NCI-H1694 treated with DMSO at 0.1 percent for 48 hours (cell line): ENCODE data around the gene KCNT2.

Source experiments
- DNase-seq: peaks from one replicate; lab custom pipeline; 2025; lab: John Stamatoyannopoulos, UW

Gene KCNT2

DNA sequence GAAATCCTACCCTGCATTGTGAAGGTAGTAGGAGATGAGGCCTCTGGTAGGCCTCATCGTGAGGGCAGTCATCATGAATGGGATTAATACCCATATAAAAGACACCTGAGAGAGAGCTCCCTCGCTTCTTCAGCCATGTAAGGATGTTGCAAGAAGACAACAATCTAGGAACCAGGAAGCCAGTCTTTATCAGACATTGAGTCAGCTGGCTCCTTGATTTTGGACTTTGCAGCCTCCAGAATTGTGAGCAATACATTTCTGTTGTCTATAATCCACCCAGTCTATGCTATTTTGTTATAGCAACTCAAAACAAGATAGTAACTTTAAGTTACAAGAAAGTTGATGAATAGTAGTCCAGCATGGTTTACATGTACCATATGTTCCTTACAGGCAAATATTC lies 208.5 kb downstream of the KCNT2 start:
- no peak for DNase-seq

DNA sequence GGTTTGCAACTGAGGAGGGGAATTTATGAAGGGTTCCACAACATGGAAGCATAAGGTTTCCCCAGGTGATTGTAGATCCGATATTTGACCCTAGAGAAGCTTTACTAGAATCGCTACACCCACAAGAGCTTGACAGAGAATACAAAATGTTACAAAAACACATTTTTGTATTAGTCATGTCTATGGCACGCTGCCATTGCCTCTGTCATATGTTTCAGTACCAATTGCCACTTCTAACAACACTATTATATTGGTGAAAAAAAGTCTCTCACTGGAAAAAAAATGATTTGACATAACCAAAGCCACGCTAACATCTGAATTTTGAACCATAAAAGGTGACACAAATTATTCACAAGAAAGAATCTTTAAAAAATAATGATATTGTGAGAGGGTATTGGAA lies 214.5 kb downstream of the KCNT2 start:
- DNase-seq: no peak

DNA sequence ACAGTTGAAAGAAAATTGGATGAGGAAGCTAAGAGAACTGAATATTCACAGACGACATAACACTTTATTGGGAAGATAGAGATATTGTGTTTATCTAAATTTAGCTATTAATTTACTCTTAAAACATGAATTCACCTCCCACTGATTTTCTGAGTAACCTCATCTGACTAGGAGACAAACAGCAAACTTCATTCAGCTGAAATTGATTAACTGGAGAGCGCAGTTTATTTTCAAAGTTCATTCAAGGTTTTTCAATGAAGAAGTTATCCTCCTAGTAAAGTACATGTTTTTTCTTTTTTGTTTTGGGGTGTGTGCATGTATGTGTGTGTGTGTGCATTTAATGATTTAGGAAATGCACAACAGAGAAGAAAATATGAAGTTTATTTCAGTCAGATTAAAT lies 215.0 kb downstream of the KCNT2 start:
- DNase-seq: no peak

DNA sequence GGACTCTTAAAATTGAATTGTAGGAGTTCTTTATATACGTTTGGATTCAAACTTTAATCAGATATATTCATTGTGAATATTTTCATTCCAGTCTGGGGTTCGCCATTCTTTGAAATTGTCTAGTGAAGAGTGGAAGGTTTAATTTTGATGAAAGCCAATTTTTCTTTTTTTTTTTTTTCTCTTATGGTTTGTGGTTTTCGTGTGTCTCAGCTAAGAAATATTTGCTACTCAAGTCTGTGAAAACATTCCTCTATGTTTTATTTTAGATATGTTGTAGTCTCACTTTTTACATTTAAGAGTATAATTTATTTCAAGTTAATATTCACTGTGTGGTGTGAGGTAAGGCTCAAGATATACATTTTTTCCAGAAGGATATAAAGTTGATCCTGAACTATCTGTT lies 220.5 kb downstream of the KCNT2 start:
- no peak for DNase-seq

DNA sequence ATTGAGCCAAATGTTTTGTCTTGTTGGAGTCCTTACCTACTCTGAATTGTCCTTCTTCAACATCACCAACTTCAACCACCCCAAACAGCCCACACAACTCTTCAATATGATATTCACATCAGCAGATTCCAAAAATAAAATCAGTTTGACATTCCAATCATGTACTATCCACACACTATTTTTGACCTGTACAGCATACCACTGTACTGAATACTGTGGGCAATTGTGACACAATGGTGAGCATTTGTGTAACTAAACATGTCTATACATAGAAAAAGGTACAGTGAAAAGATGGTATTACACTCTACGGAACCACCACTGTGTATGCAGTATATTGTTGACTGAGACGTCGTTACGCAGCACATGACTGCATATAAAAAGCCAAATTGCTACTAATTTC lies 223.1 kb downstream of the KCNT2 start:
- DNase-seq: no peak

DNA sequence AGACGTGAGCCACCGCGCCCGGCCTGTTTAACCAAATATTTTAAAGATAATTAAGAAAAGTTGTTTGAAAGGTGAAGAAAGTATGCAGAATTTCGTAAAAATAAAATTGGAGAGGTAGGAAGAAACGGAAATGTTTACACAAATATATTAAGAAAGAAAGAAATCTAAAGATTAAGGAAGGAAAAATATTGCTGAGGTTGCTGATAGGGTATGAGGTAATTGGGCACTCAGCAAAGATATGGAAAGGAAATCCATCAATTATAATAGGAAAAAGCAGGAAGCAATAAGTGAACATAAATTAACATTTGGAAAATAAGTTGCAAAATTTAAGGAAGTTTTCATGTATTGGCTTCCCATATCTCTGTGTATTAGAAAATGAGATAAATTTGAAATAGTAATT lies 225.9 kb downstream of the KCNT2 start:
- DNase-seq: no peak

DNA sequence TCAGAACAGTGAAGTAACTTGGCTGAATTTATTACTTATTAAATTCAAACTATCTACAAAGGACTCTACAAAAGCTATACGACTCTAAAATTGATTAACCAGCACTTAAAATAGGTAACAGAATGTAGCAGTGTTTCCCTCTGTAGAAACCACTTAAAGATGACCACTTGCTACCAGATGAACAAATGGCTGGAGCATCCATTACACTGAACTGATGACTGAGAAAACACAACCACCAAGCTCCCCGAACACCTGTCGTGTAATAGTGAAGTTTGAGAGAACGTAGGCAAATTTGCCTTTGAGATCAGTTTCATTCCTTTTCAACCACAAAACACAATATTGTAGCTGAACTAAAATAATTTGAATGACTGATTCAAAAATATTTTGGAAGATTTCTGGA lies 226.7 kb downstream of the KCNT2 start:
- no peak for DNase-seq

DNA sequence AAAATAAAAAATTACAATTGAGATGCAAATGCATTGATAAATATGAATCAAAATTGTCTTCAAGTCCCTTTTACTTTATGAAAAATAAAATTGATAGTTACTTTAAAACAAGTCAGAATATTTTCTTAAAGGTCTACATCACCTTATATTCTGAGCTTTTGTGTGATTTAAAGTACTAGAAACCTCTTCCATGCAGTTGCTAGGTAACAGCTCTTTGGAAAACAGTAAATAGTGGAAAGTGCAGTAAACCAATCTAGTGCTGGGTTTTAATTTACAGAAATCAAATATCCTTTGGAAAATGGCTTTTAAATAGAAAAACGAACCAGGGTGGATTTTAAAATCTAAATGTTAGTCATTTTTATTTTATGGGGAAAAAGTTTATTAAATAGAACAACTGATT lies 227.9 kb downstream of the KCNT2 start:
- no peak for DNase-seq

DNA sequence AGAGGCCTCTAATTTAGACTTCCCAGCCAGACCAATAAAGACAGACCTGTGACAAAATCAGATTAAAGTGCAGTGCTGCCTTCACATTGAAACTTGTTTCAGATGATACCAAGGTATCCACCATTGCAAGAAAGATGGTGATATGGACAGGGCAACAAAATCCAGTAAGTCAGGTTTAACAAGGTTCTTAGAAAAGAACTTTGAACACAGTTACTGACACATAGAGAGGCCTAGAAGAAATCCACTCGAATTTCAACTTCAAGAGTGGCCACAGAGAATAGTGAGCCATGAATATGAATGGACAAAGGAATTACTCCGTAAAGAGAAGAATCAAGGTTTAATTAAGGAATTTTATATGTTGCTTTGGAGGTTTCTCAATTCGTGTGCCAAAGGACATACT lies 230.4 kb downstream of the KCNT2 start:
- DNase-seq: no peak

DNA sequence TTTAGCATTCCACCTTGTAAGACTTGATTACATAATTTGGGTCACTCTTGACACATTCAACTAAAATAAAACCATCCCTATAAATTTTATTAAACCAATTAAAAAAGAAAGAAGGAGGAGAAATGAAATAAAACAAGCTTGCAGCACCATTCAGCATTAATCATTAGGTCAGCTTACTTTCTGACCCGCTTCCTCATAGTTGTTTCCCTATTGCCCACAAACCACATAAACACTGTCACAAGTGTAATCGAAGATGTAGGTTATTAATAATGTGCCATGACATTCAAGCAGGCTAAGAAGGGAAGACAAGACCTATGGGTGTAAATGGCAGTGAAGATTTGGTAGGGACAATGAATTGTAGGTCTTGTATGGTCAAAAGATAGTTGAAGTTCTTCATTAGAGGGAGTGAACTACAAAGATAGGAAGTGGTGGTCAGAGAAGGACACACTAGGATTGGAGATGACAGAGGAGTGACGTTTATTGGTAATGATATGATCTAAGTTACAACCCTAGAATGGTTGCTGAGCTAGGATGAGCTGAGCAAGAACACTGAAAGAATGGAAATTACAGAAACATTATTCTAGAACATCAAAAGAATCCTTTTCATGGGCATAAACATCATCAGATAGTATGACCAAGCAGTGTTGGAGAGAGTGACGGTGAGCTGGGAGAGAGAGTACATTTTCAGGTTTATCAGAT lies 231.5 kb downstream of the KCNT2 start:
- DNase-seq: no peak

DNA sequence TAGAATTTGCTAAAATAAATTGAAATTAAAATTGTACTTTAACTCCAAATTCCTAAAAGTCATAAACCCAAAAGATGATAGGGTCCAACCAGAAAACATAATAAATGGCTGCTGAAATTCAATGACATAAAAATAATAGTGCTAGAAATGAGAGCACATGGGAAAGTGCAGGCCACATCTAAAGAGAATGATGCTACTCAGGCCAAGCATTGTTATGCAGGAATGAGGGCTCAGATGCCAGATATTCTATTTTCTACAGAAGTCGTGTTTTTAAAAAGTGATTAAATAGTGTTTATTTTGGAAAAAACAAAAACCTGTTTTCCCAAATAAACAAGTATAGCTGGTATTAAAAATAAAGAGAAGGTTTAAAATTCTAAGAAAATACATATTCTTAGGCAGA lies 234.4 kb downstream of the KCNT2 start:
- DNase-seq: no peak

DNA sequence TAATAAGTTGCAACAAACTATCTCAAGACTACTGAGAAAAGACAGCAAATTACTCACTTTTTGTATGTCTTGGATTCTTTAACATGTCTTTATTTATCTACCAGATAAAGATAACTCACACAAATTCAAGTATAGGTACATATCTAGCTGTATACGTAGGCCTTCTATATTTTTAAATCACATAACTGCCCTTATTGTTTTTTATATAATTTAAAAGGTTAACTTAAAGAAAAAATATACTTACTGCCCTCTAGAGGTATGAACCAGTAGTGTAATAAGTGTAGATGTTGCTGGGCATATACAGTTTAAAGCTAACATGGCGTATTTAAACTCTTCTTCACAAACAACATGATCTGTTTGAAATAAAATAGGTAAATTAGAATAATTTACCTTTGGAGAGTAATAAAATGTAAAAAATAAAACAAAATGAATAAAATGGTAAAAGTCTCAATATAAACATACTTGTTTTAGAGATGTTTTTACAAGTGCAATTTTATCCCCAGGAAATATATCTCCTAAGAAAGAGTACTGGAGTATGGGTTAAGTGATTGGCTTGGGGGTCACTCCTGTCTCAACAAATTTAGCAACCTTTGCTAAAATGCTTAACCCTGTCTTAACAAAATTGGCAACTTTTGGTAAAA lies 235.2 kb downstream of the KCNT2 start:
- DNase-seq: peak; percentile 54

DNA sequence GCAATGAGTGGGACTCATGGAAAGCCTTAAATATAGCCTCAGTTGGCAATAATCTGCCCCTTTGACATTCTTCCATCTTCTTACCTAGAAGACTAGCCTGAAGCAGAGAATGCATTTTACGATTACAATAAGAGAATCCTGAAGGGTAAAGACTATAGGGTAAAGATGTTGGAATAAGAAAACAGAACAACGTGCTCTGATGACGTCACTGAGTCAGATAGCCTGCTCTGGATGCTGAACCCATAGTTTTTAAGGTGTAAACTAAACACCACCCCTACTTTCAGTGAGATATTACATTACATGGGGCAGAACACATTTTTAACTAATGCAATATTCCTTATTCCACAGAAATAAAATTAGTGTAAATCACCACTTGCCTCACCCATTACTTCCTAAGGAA lies 240.4 kb downstream of the KCNT2 start:
- DNase-seq: no peak

DNA sequence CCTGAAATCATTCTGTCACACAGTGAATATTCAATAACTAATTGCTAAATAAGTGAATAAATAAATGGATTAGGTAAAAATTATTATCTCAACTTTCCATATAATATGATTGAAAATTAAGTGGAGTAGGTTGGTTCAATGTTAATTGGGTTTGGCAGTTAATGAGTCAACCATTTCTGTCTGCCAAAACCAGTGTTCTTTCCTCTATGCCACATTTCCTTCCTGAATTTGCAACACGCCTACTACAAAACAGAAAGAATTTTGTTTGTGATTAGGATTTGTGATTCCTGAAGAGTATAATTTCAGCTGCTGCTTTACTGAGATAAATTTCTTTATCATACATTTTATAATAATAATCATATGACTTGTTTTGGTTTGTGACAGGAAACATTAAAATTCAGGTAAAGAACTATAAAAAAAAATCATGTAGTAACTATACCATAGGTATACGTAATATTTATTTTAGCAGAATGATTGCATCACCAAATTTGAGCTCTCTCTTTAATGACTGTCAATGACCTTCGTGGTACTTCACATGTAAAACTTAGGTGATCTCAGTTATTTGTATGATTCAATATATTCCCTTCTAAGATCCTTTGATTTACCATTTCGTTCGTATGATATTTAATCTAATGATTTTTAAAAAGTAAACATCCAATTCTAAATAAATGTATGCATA lies 241.3 kb downstream of the KCNT2 start:
- no peak for DNase-seq

DNA sequence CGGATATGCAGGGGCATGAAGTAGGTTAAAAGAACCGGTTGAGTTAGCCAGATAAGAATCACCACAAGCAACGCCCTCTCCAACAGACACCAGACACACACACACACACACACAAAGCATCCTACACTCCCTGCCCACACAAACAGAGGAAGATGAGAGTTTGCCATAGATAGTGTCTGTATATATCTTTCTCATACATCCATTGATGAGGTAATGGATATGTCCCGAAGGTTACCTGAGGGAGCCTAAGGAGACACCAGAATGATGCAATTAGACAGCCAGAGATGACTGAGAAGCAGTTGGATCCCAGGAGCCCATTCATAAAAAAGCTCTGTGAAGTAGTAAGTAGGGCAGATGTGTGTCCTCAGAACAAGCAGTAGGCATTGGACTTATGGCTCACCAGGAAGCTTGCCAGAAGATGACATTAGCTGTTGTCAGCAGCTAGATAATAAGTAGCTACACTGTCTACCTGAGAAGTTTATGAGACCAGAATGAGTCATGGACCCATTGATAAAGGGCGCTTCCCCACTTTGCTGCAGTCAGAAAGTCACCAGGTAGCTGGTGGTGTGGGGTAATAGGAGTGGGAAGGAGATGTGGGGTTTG lies 247.0 kb downstream of the KCNT2 start:
- no peak for DNase-seq

DNA sequence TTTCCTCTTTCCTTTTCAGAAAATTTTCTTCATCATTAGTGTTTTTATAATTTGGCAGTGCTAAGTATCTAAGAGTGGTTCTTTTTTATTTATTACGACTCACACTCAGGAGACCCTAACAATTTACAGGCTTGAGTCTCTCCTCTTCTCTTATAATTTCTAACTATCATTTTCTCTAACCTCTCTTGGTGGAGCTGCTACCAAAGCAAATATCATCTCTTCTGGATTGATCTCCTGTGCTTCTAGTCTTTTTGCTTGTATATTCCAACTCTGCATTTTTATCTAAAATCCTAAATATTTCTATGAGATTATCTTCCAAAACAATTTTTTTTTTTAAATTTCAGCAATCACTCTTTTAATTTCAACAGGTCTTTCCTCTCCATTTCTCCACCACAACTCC lies 250.3 kb downstream of the KCNT2 start:
- no peak for DNase-seq

DNA sequence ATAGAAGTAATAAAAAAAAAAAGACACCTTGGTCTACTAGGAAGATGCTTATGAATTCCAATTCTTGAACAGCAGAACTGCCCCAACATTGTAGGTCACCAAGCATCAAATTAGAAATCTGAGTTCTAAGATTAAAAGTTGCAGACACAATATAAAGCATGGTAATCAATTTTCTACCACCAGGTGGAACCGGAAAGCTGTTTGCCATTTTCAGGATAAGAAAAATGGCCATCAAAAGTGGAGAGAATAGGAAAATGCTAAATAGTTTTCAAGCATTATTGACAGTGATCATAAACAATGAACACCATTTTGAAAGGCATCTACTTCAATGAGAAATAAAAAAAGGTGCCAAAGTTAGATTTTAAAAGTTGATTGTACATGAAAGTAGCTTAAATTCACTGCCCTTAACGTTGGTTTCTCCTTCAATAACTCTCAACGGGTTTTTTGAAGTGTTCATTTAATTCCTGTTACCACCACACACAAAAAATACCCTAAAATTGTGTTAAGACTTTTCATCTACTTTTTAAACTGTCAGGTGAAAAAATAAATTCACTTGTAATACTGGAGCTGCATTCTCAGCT lies 252.9 kb downstream of the KCNT2 start:
- peak; percentile 16 for DNase-seq

DNA sequence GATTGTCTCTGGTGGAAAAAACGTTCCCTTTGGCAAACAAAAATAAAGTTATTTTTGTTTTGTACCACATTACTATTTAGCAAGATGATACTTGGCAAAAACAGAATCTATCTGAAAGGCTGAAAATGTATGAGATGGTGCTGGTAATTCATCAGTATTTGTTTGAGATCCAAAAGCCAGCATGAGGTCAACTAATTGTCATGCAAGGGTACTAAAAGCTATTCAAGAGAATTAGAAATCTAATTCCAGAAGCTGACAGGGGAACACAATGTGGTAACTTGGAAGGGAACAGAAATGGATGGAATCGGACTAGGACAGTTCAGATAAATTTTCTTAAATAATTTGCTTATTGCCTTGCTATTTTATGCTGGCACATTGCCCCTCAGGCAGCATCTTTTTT lies 263.8 kb downstream of the KCNT2 start:
- DNase-seq: no peak

DNA sequence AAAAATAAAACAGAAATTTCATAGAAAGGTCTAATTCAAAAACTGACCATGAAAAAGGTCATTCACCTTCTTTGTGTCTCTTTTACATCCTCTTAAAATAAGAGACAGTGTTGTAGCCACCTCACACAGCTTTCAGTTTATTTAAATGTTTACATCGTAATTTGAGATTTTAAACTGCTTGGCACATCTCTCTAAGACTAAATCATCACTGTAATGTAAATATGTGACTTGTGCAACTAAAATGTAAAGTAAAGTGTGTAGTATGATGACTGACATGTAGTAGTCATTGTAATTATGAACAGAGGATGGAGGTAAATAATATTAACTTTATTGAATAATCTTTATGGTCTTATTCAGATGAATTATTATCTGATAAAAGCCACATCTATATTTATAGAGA lies 283.9 kb downstream of the KCNT2 start:
- DNase-seq: no peak

DNA sequence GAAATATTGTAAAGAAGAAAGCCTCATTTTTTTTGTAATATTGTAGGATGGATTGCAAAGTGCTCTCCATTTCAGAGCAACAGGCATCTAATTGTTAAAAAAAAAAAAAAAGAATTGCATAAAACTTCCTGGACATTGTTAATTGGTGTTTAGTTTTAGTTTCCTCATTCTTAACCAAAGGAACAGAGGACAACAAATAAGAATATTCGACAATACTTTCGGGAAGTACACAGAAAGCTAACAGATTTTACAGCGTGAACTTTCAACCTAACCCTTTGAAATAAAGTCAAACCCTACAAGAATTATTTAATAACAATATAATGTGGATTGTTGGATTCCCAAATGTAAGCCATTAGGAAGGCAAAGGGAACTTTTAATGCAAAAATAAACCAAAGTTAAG lies 284.4 kb downstream of the KCNT2 start:
- DNase-seq: no peak

DNA sequence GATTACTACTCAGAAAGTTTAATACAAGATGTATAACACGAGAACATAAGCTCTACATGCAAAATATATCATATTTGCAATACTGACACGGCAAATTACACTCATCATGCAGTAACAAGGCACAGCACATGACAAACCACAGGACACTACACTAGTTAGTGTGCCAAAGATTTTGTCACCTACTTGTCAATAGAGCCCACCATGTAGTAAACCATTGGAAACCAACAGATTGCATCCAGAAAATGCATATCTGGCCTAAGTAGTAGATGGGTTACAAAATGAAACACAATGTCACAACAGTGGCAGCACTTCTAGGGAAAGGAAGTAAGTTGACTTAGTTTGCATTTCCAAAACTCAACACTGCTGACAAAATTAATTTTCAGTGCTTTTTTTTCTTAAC lies 288.9 kb downstream of the KCNT2 start:
- DNase-seq: no peak
